HEK293 (cell line): Measurements from ENCODE around the gene CCDC85A.

Source experiments
- OVOL3 ChIP-seq: fragments of 450-650 bp; formaldehyde crosslinking; IDR thresholded peaks from 2 replicates; pipeline ENCODE4 v1.5.1; 2016; ENCODE audit warnings: missing biosample characterization, missing genetic modification characterization
- ZNF146 ChIP-seq: fragments of 450-650 bp; formaldehyde crosslinking; IDR thresholded peaks from 2 replicates; pipeline ENCODE4 v1.5.1; 2016; ENCODE audit warnings: missing biosample characterization, missing genetic modification characterization
- ZNF510 ChIP-seq: fragments of 450-650 bp; formaldehyde crosslinking; IDR thresholded peaks from 2 replicates; pipeline ENCODE4 v1.5.1; 2018; ENCODE audit warnings: mild to moderate bottlenecking, missing genetic modification characterization, missing biosample characterization; ENCODE audit not compliant: insufficient replicate concordance
- ZNF514 ChIP-seq: fragments of 450-650 bp; formaldehyde crosslinking; IDR thresholded peaks from 2 replicates; pipeline ENCODE4 v1.5.1; 2016; ENCODE audit warnings: missing biosample characterization, missing genetic modification characterization
- TF ChIP-seq, protein P1 (sequence below): fragments of 450-650 bp; formaldehyde crosslinking; IDR thresholded peaks from 2 replicates; pipeline ENCODE4 v1.5.1; 2016; ENCODE audit warnings: missing biosample characterization, missing genetic modification characterization

DNA sequence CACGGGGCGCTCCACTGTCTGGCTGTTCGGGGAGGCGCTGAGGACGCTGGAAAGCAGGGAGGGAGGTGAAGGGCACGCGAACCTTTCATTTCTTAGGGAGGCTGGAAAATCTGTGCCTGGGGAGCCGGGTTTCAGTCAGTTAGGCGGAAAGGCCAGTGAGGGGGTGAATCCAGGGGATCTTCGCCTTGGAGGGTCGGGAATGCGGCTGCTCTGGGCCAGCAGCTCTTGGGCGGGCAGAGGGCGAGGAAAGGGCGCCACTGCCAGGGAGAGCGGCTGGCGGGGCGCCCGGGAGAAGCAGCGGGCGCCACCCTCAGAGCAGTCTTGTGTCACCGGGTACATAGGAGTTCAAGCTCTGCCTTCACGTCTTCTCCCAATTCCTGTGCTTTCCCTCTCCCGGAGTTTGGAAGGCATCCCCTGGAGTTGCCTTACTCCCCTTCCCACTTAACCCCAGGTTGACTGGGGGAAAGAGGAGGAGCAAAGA, 1.4 kb downstream of the CCDC85A start:
- TF ChIP-seq, protein P1, sequence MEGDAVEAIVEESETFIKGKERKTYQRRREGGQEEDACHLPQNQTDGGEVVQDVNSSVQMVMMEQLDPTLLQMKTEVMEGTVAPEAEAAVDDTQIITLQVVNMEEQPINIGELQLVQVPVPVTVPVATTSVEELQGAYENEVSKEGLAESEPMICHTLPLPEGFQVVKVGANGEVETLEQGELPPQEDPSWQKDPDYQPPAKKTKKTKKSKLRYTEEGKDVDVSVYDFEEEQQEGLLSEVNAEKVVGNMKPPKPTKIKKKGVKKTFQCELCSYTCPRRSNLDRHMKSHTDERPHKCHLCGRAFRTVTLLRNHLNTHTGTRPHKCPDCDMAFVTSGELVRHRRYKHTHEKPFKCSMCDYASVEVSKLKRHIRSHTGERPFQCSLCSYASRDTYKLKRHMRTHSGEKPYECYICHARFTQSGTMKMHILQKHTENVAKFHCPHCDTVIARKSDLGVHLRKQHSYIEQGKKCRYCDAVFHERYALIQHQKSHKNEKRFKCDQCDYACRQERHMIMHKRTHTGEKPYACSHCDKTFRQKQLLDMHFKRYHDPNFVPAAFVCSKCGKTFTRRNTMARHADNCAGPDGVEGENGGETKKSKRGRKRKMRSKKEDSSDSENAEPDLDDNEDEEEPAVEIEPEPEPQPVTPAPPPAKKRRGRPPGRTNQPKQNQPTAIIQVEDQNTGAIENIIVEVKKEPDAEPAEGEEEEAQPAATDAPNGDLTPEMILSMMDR (tag by site-specific recombination): no peak; the same call in 1 of the 2 replicates
- no peak for TF ChIP-seq ZNF510 (tag by site-specific recombination)
- TF ChIP-seq ZNF514: no peak
- TF ChIP-seq ZNF146 (tag by site-specific recombination): no peak
- no peak for TF ChIP-seq OVOL3
